ENCODE data around the gene STAT1. TPM values are rescaled to one million over a fixed set of nuclear protein-coding genes. Genes with fewer than 3 reads are reported as not detected.

The STAT1 gene
- total RNA-seq, 1 donor from 2014 or later = 13.0 TPM

DNA sequence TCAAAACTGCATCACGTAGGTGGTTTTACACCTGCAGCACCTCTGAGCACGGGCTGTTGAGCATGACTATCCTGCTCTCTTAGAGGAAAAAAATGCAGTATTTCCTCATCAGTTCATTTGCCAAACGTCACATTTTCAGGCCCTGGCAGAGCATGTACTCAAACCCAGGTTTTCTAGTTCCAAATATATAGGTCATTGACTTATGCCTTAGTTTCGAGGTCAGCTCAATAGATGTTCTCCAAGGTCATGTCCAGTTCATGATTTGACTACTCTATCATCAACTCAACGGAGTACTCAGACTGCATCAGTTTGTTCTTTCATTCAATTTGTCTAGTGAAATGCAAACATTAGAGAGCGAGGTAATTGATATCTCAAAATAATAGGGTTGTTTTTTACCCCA is 39.3 kb upstream of the STAT1 start:
- H3K27ac ChIP-seq = no peak overlapping the region
- H3K9me3 ChIP-seq = no peaks in the 10 kb centered on the region
- no peaks in the 10 kb centered on the region for H3K27me3 ChIP-seq
- H3K4me1 ChIP-seq = peaks cover 0 to 3% of the 10 kb centered on the region in 2 donors
- H3K36me3 ChIP-seq = no peaks in the 10 kb centered on the region
- intact Hi-C loops (cut with DNase I) = loop anchor here (5.0 kb wide), 2 partner anchors 99 to 469 kb away; partner anchors contain the start of gene STAT4
- H3K4me3 ChIP-seq = no peak overlapping the region
- no peak for TF ChIP-seq CTCF (IDR thresholded peaks at IDR 0.05)
- no peak for DNase-seq (ENCODE audit: low spot score in 2 of 2)

- H3K4me3 ChIP-seq = no peak overlapping the region
- TF ChIP-seq CTCF (IDR thresholded peaks at IDR 0.05) = peak; percentile 44 to 62 (median 60)
- no peaks in the 10 kb centered on the region for H3K36me3 ChIP-seq
- DNase-seq (ENCODE audit: low spot score in 2 of 2) = no peak
- no peak overlapping the region for H3K27ac ChIP-seq
- intact Hi-C loops (cut with DNase I) = loop anchor here (5.0 kb wide), 2 partner anchors 100 to 470 kb away; partner anchors contain the start of gene STAT4
- peaks cover 0 to 3% of the 10 kb centered on the region in 2 donors for H3K4me1 ChIP-seq
- no peaks in the 10 kb centered on the region for H3K9me3 ChIP-seq
- H3K27me3 ChIP-seq = no peaks in the 10 kb centered on the region
Observed at GRCh38 chr2:191051825-191052778, 38.1 kb upstream of the STAT1 start.

DNA sequence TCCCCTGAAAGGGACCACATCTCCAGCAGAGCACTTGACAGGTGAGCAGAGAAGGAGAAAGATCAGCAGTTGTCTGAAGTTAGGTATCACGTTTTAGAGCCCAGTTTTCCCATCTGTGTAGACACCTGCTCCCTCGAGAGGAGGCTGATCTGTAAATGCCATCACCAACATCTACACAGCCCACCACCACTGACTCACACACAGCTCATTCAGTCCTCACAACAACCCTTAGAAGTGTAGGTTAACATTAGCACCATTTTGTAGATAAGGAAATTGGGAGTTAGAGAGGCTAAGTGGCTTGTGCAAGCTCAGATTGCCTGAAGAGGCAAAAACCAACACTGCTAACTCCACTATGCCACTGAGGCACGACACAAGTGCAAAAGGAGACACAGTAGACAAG is 37.2 kb upstream of the STAT1 start:
- no peak for TF ChIP-seq CTCF (IDR thresholded peaks at IDR 0.05)
- no peaks in the 10 kb centered on the region for H3K36me3 ChIP-seq
- H3K27me3 ChIP-seq = no peaks in the 10 kb centered on the region
- H3K4me3 ChIP-seq = no peak overlapping the region
- H3K27ac ChIP-seq = no peak overlapping the region
- no peaks in the 10 kb centered on the region for H3K9me3 ChIP-seq
- intact Hi-C loops (cut with DNase I) = loop anchor here (5.0 kb wide), 2 partner anchors 101 to 471 kb away; partner anchors contain the start of gene STAT4
- DNase-seq (ENCODE audit: low spot score in 2 of 2) = no peak
- peaks cover 0 to 3% of the 10 kb centered on the region in 2 donors for H3K4me1 ChIP-seq

GRCh38 chr2:191050640-191050987 is 36.6 kb upstream of the STAT1 start:
- TF ChIP-seq CTCF (IDR thresholded peaks at IDR 0.05) = no peak
- H3K27me3 ChIP-seq = no peaks in the 10 kb centered on the region
- H3K9me3 ChIP-seq = no peaks in the 10 kb centered on the region
- peaks cover 0 to 3% of the 10 kb centered on the region in 2 donors for H3K4me1 ChIP-seq
- no peak overlapping the region for H3K27ac ChIP-seq
- no peaks in the 10 kb centered on the region for H3K36me3 ChIP-seq
- intact Hi-C loops (cut with DNase I) = loop anchor here (5.0 kb wide), 2 partner anchors 102 to 472 kb away; partner anchors contain the start of gene STAT4
- no peak overlapping the region for H3K4me3 ChIP-seq
- no peak for DNase-seq (ENCODE audit: low spot score in 2 of 2)

DNA sequence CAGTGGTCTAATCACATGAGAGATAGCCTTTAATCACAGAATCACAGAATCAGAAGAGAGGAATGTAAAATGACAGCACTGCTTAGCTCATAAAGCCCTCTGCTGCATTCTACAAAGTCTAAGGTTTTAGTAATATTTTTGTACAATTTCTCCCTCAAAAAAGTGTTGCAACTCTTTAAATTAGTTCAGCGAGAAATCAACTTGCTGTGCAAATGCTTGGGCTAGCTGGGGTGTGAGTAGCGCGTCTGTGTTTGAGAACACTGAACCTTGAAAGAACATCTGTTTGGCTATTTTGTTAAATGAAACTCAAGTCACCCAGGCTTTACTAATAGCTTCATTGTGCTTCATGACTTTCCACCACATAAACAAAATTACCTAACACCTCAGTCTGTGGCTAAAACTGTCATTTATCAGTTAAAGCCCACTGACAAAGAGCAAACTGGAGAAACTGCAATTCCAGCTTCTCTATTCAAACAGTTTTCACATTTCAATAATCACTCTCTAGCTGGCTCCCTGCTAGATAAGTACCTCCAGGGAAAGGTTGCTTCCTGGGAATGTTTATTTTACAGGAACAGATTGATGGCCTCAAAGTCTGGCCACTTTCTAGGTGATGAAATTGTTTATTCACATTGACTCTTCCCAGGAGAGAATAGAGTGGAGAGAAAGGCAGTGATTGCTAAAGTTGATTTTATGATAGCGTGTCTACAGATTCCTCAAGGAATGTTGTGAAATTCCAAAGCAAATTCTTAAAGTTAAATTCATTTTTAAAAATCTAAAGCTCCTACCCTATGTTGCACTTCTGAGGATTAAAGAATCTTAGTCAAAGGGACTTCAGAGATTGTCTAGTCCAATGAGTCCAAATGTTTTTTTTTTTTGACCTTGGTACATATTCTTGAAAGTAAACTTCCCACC is 36.0 kb upstream of the STAT1 start:
- H3K36me3 ChIP-seq = no peaks in the 10 kb centered on the region
- H3K4me3 ChIP-seq = no peak overlapping the region
- DNase-seq (ENCODE audit: low spot score in 2 of 2) = no peak
- H3K4me1 ChIP-seq = peaks cover 0 to 3% of the 10 kb centered on the region in 2 donors
- TF ChIP-seq CTCF (IDR thresholded peaks at IDR 0.05) = no peak
- intact Hi-C loops (cut with DNase I) = loop anchor here (5.0 kb wide), 2 partner anchors 102 to 472 kb away; partner anchors contain the start of gene STAT4
- H3K27me3 ChIP-seq = no peaks in the 10 kb centered on the region
- no peaks in the 10 kb centered on the region for H3K9me3 ChIP-seq
- no peak overlapping the region for H3K27ac ChIP-seq

All from ascending aorta (tissue), 2 donors.